HG02763 (cell line): ENCODE measurements around the gene CYSRT1.

Experiments used
- ATAC-seq: cut with Tn5 transposase; IDR thresholded peaks from one replicate; pipeline ENCODE4 v1.9.1; 2021; ENCODE audit warnings: mild to moderate bottlenecking, moderate library complexity; ENCODE audit not compliant: unreplicated experiment

The CYSRT1 gene

DNA sequence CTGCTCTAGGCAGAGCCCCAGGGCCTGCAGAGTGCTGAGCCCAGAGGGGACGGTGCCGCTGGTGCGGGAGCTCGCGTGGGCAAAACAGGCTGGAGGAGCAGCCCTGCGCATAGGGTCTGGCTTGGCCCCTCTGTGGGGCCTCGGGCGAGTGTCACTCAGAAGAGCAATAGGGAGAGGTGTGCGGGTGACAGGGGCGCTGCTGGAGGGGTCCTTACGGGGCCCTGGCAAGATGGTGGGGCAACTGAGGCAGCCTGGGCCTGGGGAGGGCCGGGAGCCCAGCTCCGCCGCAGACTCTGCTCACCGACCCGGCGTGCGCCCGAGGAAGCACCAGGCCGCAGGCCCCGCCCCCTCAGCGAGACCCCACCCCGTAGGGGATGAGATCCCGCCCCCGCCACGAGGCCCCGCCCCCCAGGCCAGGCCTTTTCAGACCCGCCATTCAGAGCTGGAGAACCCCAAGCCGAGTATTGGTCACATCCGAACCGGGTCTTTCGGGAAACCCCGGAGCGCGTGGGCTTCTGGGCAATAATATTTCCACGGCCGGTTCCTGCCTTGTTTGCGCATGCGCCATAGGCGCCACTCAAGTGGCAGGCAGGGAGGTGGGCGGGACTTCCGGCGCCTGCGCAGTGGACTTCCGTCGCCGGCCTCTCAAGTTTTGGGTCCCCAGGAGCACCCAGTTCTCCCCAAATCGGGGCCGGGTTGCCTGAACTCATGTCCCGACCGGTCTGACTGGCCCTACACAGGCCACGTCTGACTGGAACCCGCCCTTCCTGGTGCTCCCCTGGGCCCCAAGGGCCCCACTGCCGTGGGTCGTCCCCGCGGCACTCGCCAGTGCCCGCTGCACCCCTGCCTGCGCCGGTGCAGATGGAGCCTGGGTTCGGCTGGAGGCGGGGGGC, 1.6 kb upstream of the CYSRT1 start:
- peak; percentile 75 for ATAC-seq

GRCh38 chr9:137225699-137226331, 841 bp downstream of the CYSRT1 start:
- no peak for ATAC-seq

DNA sequence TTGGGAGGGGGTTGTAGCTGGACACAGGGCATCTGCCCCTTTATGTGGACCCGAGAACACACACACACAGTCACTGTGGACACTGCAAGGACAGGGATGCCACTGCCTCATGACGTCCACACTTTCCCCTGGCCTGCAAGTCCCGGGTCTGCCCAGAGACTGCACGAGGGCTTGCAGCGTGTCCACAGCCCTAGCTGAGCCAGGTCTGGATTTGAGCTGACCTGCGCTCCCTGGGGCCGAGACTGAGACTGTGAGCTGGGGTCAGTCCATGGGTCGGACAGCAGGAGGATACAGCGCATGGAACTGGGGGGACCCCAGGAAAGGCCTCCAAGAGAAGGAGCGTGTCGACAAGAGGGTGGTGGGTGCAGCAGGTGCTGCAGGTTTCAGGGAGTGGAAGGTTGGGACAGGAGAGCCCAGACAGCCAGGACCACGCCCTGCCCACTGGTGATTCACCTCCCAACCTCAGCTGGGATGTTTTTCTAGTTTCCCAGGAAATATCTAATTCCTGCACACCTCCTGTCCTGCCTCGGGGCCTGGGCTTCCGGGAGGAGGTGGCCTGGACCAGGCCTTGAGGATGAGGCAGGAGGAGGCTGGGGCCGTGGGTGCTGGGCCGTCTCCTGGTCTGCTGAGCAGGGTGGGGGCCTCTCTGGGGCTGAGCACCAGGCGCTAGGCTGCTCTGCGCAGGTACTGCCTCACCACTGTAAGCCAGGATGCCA, 1.5 kb downstream of the CYSRT1 start:
- no peak for ATAC-seq

DNA sequence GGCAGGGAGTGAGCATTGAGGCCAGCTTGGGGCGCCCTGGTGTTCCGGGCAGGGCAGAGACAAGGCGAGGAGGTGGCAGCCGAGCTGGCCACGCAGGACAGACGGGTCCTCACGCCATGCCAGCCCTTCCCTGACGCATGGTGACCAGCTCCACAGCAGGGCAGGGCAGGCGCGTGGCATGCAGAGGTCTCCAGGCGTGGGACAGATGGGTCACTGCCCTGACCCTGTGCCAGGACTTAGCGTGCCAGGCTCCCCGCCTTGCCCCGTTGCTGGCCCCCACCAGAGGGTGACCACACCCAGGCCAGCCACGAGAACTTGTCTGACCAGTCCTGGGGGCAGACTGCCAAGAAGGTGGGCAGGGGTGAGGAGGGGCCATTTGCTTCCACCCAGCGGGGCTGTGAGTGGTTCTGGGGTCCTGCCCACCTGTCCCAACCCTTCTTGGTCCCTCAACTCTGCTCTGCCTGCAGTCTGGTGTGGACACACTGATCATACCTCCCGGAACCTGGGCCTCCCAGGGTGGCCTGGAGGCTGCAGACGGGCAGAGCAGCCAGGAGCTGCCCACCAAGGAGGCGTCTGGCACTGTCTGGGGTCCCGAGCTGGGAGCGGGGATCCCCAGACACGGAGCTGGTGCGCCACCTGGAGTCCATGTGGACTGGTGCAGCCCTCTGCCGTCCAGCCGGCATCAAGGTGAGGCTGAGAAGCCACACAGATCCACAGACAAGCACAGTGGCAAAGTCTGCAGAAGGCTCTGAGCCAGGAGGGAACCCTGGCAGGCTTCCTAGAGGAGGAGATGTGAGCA, 2.3 kb downstream of the CYSRT1 start, which contains the start of gene RNF224:
Gene RNF224 (plus strand): TSS at position 449 of the 799 bp plus-strand sequence. CDS start 834 bp downstream, outside the sequence.
- ATAC-seq: no peak

DNA sequence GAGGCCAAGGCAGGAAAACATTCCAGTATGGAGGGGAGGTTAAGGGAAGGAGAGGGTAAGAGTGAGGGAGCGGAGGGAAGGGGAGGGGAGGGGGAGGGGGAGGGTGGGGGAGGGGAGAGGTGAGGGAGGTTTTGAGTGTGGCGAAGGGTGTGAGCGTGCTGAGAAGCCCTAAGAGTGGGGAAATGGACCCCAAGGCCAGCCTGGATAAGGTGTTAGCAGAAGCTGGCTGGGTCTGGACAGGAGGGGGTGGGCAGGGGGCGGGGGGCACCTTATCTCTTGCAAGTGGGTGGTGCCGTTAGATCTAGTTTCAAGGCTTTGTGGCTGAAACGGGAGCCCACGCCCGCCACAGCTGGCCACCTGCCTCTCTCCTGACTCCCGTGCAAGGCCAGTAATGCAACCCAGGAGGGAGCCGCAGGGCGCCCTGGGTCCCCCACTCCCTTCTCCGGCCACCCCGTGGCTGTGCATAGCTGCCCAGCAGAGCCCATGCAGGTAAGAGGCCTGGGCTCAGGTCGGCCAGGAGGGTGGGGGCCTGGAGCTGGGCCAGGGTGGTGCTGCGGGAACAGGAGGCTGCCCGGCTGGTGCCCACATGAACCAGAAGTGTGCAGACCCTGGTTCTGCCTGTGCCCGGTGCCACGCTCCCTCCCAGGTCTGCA, 3.0 kb downstream of the CYSRT1 start:
- no peak for ATAC-seq

DNA sequence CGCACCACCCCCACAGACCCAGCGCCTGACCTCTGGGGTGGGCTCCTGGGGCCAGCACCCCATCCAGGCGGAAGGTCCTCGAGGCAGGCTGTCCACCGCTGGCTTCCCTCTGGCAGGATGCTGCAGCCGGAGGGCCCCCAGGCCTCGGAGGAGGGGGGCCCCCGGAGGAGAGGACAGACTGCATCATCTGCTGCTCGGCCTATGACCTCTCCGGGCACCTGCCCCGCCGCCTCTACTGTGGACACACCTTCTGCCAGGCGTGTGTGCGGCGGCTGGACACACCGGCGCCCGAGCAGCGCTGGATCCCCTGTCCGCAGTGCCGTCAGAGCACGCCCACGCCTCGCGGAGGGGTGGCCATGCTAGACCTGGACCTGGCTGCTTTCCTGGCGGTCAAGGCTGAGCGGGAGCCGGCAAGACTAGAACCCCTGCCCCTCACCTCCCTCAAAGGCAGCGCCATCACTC, 3.6 kb downstream of the CYSRT1 start:
- no peak for ATAC-seq

DNA sequence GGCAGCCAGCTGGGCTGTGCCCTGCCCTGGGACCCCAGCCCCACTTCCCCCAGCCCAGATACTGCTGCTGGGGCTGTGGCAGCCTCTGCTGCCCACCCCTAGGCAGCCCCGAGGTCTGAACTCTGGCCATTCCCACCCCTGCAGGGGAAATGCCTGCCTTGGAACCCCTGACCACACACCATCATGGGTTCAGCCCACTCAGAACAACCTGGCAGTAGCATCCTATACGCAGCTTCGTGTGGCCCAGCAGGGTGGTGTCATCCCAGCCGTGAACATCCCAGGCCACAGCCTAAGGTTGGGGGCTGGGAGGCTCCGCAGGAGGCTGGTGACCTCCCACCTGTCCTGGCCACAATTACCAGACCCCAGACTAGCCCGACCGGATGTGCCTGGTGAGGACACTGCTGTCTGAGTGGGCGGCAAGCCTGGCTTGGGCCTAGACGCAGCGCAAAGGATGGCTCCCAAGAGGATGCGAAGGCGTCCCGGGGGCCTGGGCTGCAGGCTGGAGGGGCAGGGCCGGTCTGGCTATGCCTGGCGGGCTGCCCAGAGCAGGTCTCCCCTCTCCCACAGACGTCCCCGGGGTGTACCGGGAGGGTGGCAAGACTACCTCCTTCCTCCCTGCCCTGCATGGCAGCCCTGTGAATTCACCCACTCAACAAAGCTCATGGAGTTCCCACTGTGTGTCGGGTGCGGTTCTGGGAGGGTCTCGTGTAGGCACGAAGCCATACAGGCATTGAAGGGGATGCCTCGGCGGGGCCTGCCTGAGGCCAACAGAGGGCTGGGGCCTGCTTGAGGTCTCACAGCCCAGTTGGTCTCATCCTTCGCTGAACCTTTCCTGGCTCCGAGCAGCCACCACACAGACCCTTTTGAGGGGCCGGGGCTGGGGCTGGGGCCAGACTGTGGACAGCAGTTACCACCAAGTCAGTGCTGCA, 4.3 kb downstream of the CYSRT1 start:
- no peak for ATAC-seq

- ATAC-seq: no peak
Observed at GRCh38 chr9:137229903-137230704, 5.1 kb downstream of the CYSRT1 start.

- no peak for ATAC-seq
Observed at GRCh38 chr9:137230705-137231371, 5.9 kb downstream of the CYSRT1 start, which contains the start of gene SLC34A3. SLC34A3 (plus strand) TSS chr9:137230901; CDS start chr9:137231703, 802 bp downstream.

DNA sequence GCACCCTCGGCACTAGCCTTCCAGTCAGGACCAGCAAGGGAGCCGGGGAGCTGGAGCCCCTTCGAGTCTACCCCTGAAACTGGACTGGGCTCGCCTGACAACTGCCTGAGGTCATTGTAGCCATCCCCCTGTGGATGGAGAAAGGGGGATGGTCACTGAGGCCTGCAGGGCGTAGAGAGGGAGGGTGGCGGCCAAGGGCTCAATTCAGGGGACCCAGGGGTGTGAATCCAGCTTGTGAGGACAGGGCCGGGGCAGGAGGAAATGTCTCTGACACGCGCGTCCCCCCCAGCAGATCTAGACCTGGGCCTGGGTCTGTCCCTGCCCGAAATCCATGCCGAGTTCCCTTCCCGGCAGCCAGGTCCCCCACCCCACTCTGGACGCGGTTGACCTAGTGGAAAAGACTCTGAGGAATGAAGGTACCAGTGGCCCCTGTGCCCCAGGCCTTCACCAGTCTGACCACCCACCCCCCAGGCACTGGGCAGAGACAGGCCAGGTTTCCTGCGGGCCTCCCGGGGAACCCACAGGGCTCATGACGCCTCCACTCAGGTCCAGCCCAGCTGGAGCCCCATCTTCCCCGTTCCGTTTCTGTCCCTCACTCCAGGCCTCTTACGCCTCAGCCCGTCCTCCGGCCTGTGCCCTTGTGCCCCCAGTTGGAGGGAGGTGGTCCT, 6.5 kb downstream of the CYSRT1 start:
- ATAC-seq: no peak

GRCh38 chr9:137232101-137232500, 7.1 kb downstream of the CYSRT1 start:
- ATAC-seq: no peak

DNA sequence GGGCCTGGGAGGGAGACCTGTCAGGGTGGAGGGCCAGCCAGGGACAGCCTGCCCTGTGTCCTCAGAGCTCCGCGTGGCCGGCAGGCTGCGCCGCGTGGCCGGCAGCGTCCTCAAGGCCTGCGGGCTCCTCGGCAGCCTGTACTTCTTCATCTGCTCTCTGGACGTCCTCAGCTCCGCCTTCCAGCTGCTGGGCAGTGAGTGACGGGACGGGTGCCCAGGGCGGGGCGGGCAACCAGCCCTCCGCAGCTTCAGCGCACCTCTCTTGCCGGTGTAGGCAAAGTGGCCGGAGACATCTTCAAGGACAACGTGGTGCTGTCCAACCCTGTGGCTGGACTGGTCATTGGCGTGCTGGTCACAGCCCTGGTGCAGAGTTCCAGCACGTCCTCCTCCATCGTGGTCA, 7.5 kb downstream of the CYSRT1 start:
- ATAC-seq: no peak

- no peak for ATAC-seq
Observed at GRCh38 chr9:137233143-137233980, 8.4 kb downstream of the CYSRT1 start.

- no peak for ATAC-seq
Observed at GRCh38 chr9:137234055-137234697, 9.2 kb downstream of the CYSRT1 start.

- no peak for ATAC-seq
Observed at GRCh38 chr9:137234758-137235423, 9.9 kb downstream of the CYSRT1 start.
